8988T (cell line): ENCODE measurements around the gene DBN1.
A peak's percentile ranks its signal among the peaks of the same experiment; 100 is the strongest.

ENCODE experiments used
- DNase-seq: peaks from one replicate; pipeline ENCODE4 v3.0.0; 2011

Gene DBN1

DNA sequence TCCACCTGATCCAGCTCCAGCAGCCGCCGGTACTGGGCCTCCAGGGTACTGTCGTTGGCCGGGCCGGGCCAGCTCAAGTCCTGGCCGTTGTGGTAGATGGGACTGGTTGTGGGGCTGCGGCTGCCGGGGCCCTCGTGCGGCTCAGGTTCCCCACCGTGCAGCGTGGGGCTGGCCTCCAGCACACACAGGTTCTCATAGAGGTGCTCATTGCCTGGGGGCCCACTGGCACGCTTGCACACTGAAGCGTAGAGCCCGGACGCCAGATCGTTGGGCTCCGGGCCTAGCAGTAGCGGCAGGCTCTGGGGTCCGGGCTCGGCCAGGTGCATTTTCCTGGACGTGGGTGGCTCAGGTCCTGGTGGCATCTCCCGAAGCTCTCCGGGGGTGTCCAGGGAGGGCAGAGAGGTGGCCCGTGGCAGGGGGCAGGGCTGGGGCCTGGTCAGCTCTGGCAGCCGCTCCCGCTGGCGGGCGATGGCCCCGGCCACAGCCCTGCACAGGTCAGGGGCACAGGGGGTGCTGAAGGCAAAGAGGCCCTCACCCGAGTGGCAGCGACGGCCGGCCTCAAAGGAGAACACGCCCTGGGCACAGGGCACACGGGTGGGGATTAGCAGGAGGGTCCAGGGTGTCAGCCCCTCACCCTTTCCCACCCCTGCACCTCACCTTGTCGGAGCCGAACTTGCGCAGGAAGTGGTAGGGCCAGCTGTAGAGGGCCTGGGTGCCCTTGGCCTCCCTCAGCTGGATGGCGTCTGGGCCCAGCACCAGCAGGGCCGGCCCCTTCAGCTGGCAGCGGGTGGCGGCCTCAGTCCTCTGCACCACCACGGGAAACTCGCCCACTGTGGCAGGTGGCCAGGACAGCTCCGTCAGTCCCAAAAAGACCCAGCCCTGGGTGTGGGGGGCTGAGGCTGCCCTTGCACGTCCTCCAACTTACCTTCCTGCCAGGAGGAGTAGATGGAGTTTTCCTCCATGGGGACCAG lies 30.9 kb upstream of the DBN1 start:
- no peak for DNase-seq

DNA sequence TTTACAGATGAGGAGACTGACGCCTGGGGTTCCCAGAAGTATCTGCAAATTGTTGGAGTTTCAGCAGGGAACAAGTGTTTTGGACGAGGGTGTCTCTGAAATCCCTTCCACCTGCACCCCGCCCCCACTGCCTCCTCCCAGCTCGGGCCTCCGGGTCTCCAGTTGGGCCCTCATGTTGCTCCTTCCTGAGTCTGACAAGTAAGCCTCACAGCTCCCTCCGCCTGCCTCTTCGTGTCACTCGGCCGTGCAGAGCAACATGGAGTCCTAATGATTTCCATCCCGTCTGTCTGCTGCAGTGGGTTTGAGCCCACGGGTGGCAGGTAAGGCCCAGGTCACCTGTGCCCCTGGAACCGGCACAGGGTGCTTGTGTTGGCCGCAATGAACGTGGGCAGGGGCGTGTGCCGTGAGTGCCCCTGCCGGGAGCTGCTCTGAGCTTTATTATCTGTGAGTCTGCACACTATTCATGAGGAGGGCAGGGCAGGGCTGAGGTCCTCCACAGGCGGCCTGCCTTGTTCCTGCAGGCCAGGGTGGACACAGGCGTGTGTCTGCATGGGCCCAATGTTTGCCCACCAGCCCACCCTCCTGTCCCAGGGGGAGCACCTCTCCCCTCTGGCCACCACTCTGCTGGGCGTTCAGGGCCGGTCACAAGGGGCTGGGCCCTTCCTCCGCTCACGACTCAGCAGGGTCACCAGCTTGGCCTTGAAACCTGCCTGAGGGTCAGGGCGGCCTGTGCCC lies 30.1 kb upstream of the DBN1 start:
- DNase-seq = no peak

DNA sequence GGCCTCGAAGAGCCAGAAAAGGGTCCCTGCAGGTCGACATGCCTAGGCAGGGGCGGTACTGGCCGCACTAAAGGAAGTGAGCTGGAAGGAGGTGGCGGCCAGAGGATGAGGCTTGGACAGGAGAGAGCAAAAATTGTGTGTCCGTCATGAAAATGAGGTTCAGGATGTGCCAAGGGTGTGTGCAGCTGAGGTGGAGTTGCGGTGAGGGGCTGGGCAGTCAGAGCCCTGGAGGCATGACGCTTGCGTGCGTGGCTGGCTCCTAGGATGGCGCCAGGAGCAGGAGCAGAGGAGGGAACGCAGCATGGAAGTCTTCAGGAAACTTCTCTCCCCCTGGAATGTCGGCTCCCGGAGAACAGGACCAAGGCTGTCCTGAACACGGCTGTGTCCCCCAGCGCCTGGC lies 29.5 kb upstream of the DBN1 start:
- no peak for DNase-seq

DNA sequence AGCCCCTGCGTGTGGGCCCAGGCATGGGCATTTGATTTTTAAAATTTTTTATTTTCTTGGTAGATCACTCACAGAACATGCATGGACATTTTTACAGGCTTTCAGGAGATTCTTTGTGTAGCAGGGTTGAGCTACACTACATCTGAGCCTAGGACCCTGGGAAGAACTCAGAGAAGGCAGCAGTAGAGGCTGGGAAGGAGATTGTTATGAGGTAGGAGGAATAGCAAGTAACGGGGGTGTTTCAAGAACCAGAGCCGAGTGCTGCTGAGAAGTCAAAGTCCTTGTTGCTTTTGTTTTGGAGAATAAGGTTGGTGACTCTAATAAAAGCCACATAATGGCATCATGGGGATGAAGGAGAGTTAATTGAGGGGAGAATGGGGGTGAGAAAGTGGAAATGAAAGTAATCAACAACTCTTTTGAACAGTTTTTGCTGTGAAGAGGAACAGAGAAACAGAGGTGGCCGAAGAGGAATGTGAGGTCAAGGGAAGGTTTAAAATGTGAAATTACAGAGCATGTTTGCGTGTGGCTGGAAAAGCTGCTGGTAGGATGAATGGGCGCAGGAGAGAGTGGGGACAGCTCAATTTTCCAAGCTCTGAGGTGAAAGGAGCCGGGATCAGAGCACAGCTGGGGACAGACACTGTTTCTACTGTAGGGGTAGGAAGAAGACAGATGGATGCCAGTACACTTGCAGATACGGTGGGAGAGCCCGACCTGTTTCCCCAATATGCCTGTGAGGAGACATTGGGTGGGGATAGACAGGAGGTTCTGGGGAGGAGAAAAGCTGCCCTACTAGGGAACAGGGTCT lies 28.6 kb upstream of the DBN1 start:
- DNase-seq = no peak

- peak; percentile 99 for DNase-seq
These were observed 27.5 kb upstream of the DBN1 start for GRCh38 chr5:177500685-177501522.

- DNase-seq = no peak
These were observed 26.4 kb upstream of the DBN1 start for GRCh38 chr5:177499842-177500241.

DNA sequence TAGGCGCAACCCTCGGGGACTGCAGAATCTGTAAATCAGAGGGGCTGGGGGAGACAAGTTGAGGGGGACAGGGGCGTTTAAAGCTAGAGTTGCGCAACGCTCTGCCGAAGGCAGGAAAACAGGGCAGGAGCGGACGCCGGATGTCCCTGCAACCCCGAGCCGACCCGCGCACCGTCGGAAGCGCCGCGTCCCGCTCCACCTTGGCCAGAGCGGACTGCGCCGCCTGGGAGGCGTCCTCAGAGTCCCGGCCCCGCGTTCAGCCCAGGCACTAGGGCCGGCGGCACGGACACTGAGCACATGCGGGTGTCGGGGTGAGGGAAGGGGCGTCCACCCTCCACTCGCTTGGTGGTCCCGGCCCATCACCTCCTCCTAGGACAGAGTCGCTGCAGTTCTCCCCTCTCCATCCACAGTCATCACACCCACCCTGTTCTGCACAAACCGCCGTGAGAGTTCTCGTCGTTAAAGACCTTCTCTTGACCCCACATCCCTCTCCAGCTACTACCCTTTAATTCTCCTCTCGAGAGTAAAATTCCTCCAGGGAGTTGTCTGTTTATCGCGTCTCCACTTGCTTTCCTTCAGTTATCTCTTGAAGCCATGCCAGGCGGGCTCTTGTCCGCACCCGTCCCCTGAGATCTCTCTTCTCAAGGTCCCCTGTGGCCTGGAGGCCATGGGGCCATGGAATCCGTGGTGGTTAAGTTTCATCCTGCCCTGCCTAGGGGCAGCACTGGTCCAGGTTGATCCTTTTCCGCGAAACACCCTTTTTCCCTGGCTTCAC lies 24.8 kb upstream of the DBN1 start:
- no peak for DNase-seq

- peak; percentile 99 for DNase-seq
These were observed 24.0 kb upstream of the DBN1 start, which contains the start of gene PDLIM7 for GRCh38 chr5:177497292-177498012. TSS of gene PDLIM7 (minus strand) at chr5:177497604. CDS start at chr5:177496512, 1,092 bp downstream.

- DNase-seq = peak; percentile 80
These were observed 23.4 kb upstream of the DBN1 start for GRCh38 chr5:177496727-177497291.

DNA sequence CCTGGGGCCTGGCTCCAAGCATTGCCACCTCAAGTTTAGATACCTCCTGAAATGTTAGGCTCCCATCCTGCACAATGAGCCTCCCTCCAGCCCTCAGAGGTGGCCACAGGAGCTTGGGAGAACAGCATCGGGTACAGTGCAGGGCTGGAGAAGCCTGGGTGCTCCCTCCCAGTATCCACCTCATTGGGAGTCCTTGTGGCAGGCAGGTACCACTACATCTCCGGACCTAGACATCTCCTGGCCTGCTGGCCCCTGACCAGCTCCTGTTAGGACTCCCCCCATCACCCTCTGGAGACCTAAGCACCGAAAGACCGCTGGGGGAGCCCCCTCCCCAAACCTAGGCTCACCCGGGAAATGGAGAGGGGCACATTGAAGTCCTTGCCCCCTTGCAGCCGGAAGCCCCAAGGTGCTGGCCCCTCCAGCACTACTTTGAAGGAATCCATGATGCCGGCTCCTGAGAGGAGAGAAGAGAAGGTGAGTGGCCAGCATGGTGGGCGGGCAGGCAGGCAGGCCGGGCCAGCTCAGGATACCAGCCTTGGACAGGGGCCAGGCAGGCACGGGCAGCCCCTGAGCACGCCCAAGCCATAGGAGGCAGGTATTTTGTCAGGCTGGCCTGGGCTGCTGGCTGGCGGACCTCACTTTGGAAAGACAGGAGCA lies 22.8 kb upstream of the DBN1 start:
- DNase-seq = peak; percentile 83

DNA sequence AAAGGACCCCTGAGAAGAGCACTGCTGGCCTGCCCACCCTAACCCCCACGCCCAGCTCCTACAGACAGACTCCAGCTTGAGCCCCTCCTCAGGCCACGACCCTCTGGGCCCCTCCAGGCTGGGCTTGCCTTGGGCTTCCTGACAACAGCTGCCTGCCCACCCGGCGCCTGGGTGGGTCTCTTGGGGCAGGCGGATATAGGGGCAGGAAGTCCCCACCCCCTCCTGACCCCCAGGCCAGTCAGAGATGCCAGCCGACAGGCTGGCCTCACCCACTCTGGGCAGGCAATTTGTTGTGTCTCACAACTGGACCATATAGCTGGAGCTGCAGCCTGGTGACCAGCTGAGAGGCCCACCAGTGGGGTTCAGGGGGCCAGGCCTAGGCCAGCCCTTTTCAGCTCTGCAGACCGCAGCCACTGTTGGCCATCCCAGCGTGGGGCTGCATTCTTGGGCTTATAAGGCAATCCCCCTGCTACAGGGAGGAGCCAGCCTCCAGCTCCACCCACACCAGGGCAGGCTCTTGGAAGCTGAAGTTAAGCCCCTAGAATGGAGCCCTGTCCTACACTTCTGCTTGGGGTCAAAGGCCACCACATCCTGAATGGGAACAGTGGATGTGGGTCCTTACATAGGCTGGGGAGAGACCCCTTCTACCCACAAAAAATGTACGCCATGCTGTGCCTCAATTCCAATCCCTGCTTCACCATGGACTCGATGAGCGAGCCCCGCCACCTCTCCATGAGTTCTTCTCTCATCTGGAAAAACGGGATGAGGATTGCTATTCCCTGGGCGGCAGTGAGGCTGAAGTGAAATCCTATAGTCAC lies 22.0 kb upstream of the DBN1 start:
- no peak for DNase-seq

DNA sequence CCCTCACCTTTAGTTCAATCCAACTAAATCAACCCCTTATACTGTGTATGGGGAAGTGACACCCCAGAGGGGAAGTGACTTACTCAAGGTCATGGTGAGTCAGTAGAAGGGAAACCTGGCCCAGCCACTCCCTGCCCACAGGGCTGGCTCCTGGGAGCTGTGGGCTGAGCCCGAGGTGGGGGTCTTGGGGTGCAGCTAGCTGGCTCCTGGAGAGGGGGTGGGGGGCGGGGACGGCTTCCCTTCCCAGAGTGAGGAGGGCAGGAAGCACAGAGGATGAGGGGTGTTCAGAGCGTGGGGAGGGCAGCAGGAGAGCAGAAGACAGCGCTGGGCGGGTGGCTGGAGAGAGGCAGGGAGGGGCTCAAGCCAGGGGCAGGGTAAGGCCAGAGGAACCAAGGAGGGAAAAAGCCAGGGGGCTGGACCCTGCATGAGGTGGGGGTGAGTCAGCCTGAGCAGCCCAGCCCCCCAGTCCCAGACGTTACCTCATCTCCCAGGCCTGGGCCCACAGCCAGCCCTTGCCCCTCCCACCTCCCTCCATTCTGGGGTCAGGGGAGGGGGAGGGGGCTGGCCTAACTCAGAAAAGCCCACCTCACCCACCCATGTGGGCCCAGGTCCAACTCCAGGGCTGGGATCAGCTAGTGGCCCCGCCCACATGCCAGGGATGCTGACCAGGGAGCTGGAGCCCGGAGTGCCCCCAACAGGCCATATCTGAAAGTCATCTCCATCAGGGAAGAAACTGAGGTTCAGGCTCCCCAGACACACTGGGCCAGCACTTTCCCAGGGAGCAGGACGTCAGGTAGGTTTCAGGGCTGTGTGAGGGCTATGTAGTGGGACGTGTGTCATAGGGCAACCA lies 21.1 kb upstream of the DBN1 start:
- peak; percentile 93 for DNase-seq

GRCh38 chr5:177493795-177494345 lies 20.4 kb upstream of the DBN1 start:
- DNase-seq = no peak

DNA sequence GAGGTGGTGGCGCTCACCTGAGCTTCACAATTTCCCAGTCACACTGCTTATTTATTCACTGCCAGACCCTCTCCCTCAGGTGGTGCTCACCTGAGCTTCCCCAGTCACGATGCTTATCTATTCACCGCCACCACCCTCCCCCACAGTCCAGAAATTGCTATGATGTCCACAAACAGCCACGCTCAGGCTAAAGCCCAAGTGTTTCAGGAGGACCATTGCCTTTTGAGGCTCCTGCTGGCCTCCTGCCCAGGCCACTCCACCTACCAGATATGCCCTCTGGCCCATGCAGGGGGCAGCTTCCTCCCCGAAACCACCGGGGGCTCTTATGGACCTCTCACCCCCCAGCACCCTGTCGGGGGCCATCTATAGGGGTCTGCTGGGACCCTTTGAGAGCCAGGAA lies 19.4 kb upstream of the DBN1 start:
- no peak for DNase-seq

DNA sequence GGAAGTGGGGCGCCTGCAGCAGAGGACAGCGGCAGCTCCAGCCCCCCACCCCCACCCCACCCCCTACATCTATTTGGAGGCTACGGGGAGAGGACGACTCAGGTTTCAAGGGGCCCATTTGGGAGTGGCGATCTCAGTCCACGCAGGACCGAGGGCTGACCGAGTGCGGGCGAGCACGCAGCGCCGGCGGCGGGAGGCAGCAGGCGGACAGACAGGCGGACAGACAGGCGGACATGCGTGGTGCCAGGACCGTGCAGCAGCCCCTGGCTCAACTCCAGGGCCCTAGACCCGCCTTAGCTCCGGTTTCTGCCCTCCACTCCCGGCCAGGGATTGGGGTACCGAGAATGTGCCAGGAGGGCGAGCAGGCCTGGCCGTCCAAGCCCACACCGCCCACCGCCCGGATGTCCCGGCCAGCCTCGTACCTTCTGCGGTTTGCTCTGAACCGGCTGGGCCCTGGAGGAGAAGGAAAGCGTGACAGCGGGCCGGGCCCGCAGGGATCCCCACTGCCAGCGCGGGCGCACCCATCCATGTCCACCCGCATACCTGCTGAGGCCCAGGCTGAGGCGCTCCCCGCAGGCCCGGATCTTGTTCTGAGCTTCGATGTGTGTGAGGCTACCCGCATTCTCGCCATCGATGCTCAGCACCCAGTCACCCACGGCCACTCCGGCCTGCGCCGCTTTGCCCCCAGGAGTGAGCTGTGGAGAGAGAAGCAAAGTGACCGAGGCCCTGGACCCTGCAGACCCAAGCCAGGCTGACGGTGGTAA lies 18.7 kb upstream of the DBN1 start:
- DNase-seq = no peak

DNA sequence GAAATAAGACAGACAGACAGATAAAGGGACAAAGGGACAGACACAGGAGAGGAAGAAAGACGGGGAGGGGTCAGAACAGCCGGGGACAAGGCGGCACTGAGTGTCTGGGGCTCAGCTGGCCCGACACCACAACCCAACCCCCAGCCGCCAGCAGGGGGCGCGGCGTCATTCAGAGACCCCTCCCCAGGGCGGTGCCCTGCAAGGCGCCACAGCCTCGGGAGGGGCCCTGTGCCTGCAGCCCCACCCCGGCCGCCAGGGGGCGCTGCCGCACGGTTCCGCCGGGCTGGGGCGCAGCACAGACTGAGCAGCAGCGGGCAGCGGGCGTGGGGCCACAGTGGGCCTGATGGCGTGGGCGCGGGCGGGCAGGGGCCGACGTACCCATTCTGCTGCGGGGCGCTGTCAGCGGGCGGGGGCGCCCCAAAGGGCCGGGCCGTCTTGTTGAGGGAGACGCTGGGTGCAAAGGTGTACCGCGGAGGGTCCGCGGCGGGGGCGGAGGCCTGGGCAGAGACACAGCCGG lies 18.1 kb upstream of the DBN1 start:
- peak; percentile 99 for DNase-seq
